NT2/D1 (cell line): Measurements from ENCODE around the gene PAK5.

Experiments used
- YY1 ChIP-seq: IDR thresholded peaks from 2 replicates; pipeline ENCODE4 v1.6.1; 2011; ENCODE audit not compliant: insufficient read length, insufficient read depth
- ZNF274 ChIP-seq: IDR thresholded peaks from 2 replicates; pipeline ENCODE4 v1.6.1; 2011; ENCODE audit warnings: mild to moderate bottlenecking, low read depth, low read length

- TF ChIP-seq ZNF274, result no peak
- no peak for TF ChIP-seq YY1
Measured at GRCh38 chr20:9590189-9590588, 248.7 kb downstream of the PAK5 start.
